ENCODE results near the gene TTC39A. TPM values are rescaled to one million over a fixed set of nuclear protein-coding genes. Genes with fewer than 3 reads are reported as not detected.

The TTC39A gene
- total and polyA plus RNA-seq, 8 donors, result 8.3 to 159 (median 32.4) TPM

- Histone ChIP-seq H3K36me3 (no peaks in the 10 kb centered on the region), H3K9me3 (no peaks in the 10 kb centered on the region), H3K27me3 (no peaks in the 10 kb centered on the region), H3K4me3 (no peak overlapping the region), H3K4me1 (peaks cover 7 to 98% (median 63%) of the 10 kb centered on the region in 4 donors), H3K27ac (peak overlapping the region in 3 of 5 donors; percentile 7 to 34 (median 22))
- intact Hi-C loops (cut with DNase I; ENCODE audit: low total_unique reads), result no loop called here
- DNase-seq, result peak in 1 of 2 donors; percentile 43
- TF ChIP-seq EP300 (IDR thresholded peaks at IDR 0.05) (no peak), POLR2AphosphoS5 (IDR thresholded peaks at IDR 0.05) (peak in 1 of 3 donors; percentile 10), CTCF (IDR thresholded peaks at IDR 0.05) (no peak), POLR2A (IDR thresholded peaks at IDR 0.05) (no peak)
- WGBS, 5 donors, result 42 to 47% (median 44%) methylated on average over 3 of the region's 3 CpGs
Measured at GRCh38 chr1:51264451-51264850, 65.9 kb downstream of the TTC39A start.

GRCh38 chr1:51263147-51263877, 67.0 kb downstream of the TTC39A start:
- H3K36me3 ChIP-seq, result no peaks in the 10 kb centered on the region
- no peak overlapping the region for H3K27ac ChIP-seq
- WGBS, 5 donors, result 85 to 93% (median 87%) methylated on average over 4 of the region's 4 CpGs
- intact Hi-C loops (cut with DNase I; ENCODE audit: low total_unique reads), result no loop called here
- TF ChIP-seq EP300 (IDR thresholded peaks at IDR 0.05), result no peak
- no peak for TF ChIP-seq CTCF (IDR thresholded peaks at IDR 0.05)
- TF ChIP-seq POLR2A (IDR thresholded peaks at IDR 0.05), result no peak
- no peak for TF ChIP-seq POLR2AphosphoS5 (IDR thresholded peaks at IDR 0.05)
- no peak for DNase-seq
- peaks cover 7 to 98% (median 69%) of the 10 kb centered on the region in 4 donors for H3K4me1 ChIP-seq
- H3K9me3 ChIP-seq, result no peaks in the 10 kb centered on the region
- H3K27me3 ChIP-seq, result no peaks in the 10 kb centered on the region
- no peak overlapping the region for H3K4me3 ChIP-seq

- WGBS, 5 donors, result 63 to 79% (median 74%) methylated on average over 3 of the region's 3 CpGs
- Histone ChIP-seq H3K27me3 (no peaks in the 10 kb centered on the region), H3K36me3 (no peaks in the 10 kb centered on the region), H3K9me3 (no peaks in the 10 kb centered on the region), H3K27ac (no peak overlapping the region), H3K4me3 (no peak overlapping the region), H3K4me1 (peaks cover 6 to 68% (median 32%) of the 10 kb centered on the region in 4 donors)
- intact Hi-C loops (cut with DNase I; ENCODE audit: low total_unique reads), result no loop called here
- TF ChIP-seq POLR2AphosphoS5 (IDR thresholded peaks at IDR 0.05) (no peak), EP300 (IDR thresholded peaks at IDR 0.05) (no peak), POLR2A (IDR thresholded peaks at IDR 0.05) (no peak), CTCF (IDR thresholded peaks at IDR 0.05) (no peak)
- no peak for DNase-seq
Measured at GRCh38 chr1:51255331-51255730, 75.0 kb downstream of the TTC39A start.

- Histone ChIP-seq H3K27me3 (no peaks in the 10 kb centered on the region), H3K36me3 (no peaks in the 10 kb centered on the region), H3K4me3 (no peak overlapping the region), H3K4me1 (peaks cover 6 to 66% (median 27%) of the 10 kb centered on the region in 4 donors), H3K9me3 (no peaks in the 10 kb centered on the region), H3K27ac (no peak overlapping the region)
- WGBS, 5 donors, result 79 to 90% (median 87%) methylated on average over 5 of the region's 5 CpGs
- DNase-seq, result no peak
- TF ChIP-seq POLR2AphosphoS5 (IDR thresholded peaks at IDR 0.05) (no peak), POLR2A (IDR thresholded peaks at IDR 0.05) (no peak), EP300 (IDR thresholded peaks at IDR 0.05) (no peak), CTCF (IDR thresholded peaks at IDR 0.05) (no peak)
- intact Hi-C loops (cut with DNase I; ENCODE audit: low total_unique reads), result no loop called here
Measured at GRCh38 chr1:51253691-51254090, 76.7 kb downstream of the TTC39A start.
